CD14-positive monocyte (primary cell): Measurements from ENCODE around the gene WFDC2. TPM values are rescaled to one million over a fixed set of nuclear protein-coding genes. Genes with fewer than 3 reads are reported as not detected.

Experiments
- DNase-seq, 3 donors: peaks; one replicate each; pipeline ENCODE4 v3.0.0-alpha.2; 2011 to 2022
- H2AFZ ChIP-seq: 2 replicates; pipeline ENCODE4 v1.6.0; 2012; ENCODE audit warnings: mild to moderate bottlenecking, low read depth, low read length, inconsistent platforms; ENCODE audit not compliant: insufficient read depth, poor library complexity, severe bottlenecking
- H3K27ac ChIP-seq, 2 donors: 1 replicate in 1 of 2; 2 replicates in 1 of 2; pipeline ENCODE4 v1.5.1; 2012 to 2013; ENCODE audit warnings: low read length in 2 of 2, control low read depth in 1 of 2, inconsistent platforms in 1 of 2, low read depth in 1 of 2, mild to moderate bottlenecking in 1 of 2
- H3K27me3 ChIP-seq, 2 donors: one replicate each; pipeline versions ENCODE4 v1.6.0 to v1.6.1; 2011 to 2013; ENCODE audit warnings: low read length in 2 of 2; ENCODE audit not compliant: control insufficient read depth in 2 of 2, insufficient read depth in 2 of 2
- H3K36me3 ChIP-seq, 2 donors: replicated peaks in 1 of 2; 1 replicate in 1 of 2; 2 replicates in 1 of 2; pipeline versions ENCODE4 v1.5.1 to v1.6.1; 2012 to 2013; ENCODE audit warnings: low read length in 2 of 2, control low read depth in 1 of 2, inconsistent platforms in 1 of 2, mild to moderate bottlenecking in 1 of 2; ENCODE audit not compliant: insufficient read depth in 2 of 2, control insufficient read depth in 1 of 2
- H3K4me1 ChIP-seq, 2 donors: 1 replicate in 1 of 2; 2 replicates in 1 of 2; pipeline versions ENCODE4 v1.5.1 to v1.6.1; 2012 to 2013; ENCODE audit warnings: low read length in 2 of 2, control low read depth in 1 of 2, inconsistent platforms in 1 of 2, mild to moderate bottlenecking in 1 of 2, moderate library complexity in 1 of 2; ENCODE audit not compliant: insufficient read depth in 2 of 2, control insufficient read depth in 1 of 2
- H3K4me2 ChIP-seq: replicated peaks from 2 replicates; pipeline ENCODE3; 2012; ENCODE audit warnings: low read length, moderate library complexity, mild to moderate bottlenecking; ENCODE audit not compliant: poor library complexity, severe bottlenecking; ENCODE audit errors: extremely low read depth
- H3K4me3 ChIP-seq, 3 experiments: fragments of 200-600 bp in 1 of 3; sonication (generic) in 1 of 3; replicated peaks in 1 of 3; 1 replicate in 2 of 3; 2 replicates in 1 of 3; pipeline ENCODE4 v1.5.1; 2011 to 2013; ENCODE audit warnings: low read length in 3 of 3, mild to moderate bottlenecking in 3 of 3, control low read depth in 2 of 3, low read depth in 2 of 3, inconsistent platforms in 1 of 3, moderate library complexity in 1 of 3
- H3K79me2 ChIP-seq: 2 replicates; pipeline ENCODE4 v1.6.0; 2012; ENCODE audit warnings: mild to moderate bottlenecking, control low read depth, inconsistent platforms, low read length, moderate library complexity; ENCODE audit not compliant: insufficient read depth
- H3K9ac ChIP-seq: 2 replicates; pipeline ENCODE4 v1.6.0; 2017; ENCODE audit warnings: low read length, mild to moderate bottlenecking; ENCODE audit not compliant: insufficient read depth, poor library complexity, severe bottlenecking
- H3K9me3 ChIP-seq, 2 donors: replicated peaks in 1 of 2; 1 replicate in 1 of 2; 2 replicates in 1 of 2; pipeline versions ENCODE4 v1.5.1 to v1.6.1; 2012 to 2013; ENCODE audit warnings: low read length in 2 of 2, control low read depth in 1 of 2; ENCODE audit not compliant: control insufficient read depth in 1 of 2, insufficient read depth in 1 of 2
- H4K20me1 ChIP-seq: 2 replicates; pipeline ENCODE4 v1.6.0; 2012; ENCODE audit warnings: mild to moderate bottlenecking, low read length, control low read depth, moderate library complexity; ENCODE audit not compliant: insufficient read depth
- H3K27ac Mint-ChIP-seq, 7 donors: one replicate each; pipeline ENCODE4 v1.8.0; 2020; ENCODE audit warnings: mild to moderate bottlenecking in 7 of 7, mixed read lengths in 7 of 7, moderate library complexity in 6 of 7, inconsistent platforms in 2 of 7
- H3K27me3 Mint-ChIP-seq, 3 donors: one replicate each; pipeline ENCODE4 v1.8.0; 2021 to 2022; ENCODE audit warnings: low read depth in 3 of 3, mild to moderate bottlenecking in 3 of 3, mixed read lengths in 3 of 3, moderate library complexity in 3 of 3, inconsistent platforms in 1 of 3
- H3K36me3 Mint-ChIP-seq, 2 donors: one replicate each; pipeline ENCODE4 v1.8.0; 2020; ENCODE audit warnings: mixed read lengths in 2 of 2, inconsistent platforms in 1 of 2, mild to moderate bottlenecking in 1 of 2
- H3K4me1 Mint-ChIP-seq: one replicate; pipeline ENCODE4 v1.8.0; 2020; ENCODE audit warnings: mild to moderate bottlenecking, mixed read lengths
- H3K4me3 Mint-ChIP-seq, 2 donors: one replicate each; pipeline ENCODE4 v1.8.0; 2020; ENCODE audit warnings: mild to moderate bottlenecking in 2 of 2, mixed read lengths in 2 of 2, moderate library complexity in 1 of 2
- H3K9me3 Mint-ChIP-seq, 7 donors: one replicate each; pipeline ENCODE4 v1.8.0; 2020 to 2022; ENCODE audit warnings: mixed read lengths in 7 of 7, mild to moderate bottlenecking in 6 of 7, moderate library complexity in 6 of 7, inconsistent platforms in 2 of 7
- WGBS: methylation state at CpG from one replicate; pipeline ENCODE4 v1.1.5; 2013; ENCODE audit warnings: missing lambda C conversion rate; ENCODE audit not compliant: insufficient coverage; 5-methylcytosine and 5-hydroxymethylcytosine counted together
- intact Hi-C, 2 donors: fragments of 100-400 bp; cut with micrococcal nuclease; formaldehyde crosslinking; loops; one replicate each; pipeline versions ENCODE4 v1.15.0 to v1.15.1; 2023
- polyA plus RNA-seq, 3 donors: library from polyadenylated mRNA; depleted of rRNA in 1 of 3; unstranded in 2 of 3; stranded (reverse) in 1 of 3; fragments of 300-500 nt in 2 of 3; fragments of >200 nt in 1 of 3; fragmentation: Illumina TruSeq in 2 of 3; gene quantifications; 1 replicate in 2 of 3; 2 replicates in 1 of 3; pipeline ENCODE4 v1.2.3, GENCODE V29; 2012 to 2021
- TF ChIP-seq, protein P1 (sequence below): fragments of 200-600 bp; IDR thresholded peaks from one replicate; pipeline ENCODE4 v1.8.0; 2022; ENCODE audit warnings: antibody characterized with exemption, mild to moderate bottlenecking

WFDC2 gene
- polyA plus RNA-seq, 3 donors, result not detected

DNA sequence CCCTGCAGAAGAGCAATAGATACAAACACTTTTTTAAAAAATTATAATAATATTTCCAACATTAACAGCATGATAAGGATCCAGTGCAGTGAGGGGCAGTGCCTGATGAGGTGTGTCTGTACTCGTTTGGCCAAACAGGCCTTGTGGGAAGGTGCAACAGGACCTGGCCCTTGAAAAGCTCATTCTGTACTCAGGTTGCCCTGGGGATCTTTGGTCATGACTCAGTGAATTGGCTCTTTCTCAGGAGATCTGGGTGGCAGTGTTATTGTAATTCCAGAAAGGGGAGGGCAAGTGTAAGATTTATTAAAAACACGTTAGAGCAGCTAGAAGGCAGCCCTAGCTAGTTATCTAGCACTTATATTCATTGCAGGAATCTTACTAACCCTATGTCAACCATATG is 48.7 kb downstream of the WFDC2 start:
- Histone ChIP-seq H3K27me3 (peaks cover 7 to 15% of the 10 kb centered on the region in 2 donors), H3K4me2 (no peak overlapping the region), H3K36me3 (no peaks in the 10 kb centered on the region), H3K9ac (no peak overlapping the region), H3K4me1 (no peaks in the 10 kb centered on the region), H3K9me3 (no peaks in the 10 kb centered on the region), H2AFZ (no peak overlapping the region), H4K20me1 (no peaks in the 10 kb centered on the region), H3K27ac (no peak overlapping the region), H3K4me3 (no peak overlapping the region), H3K79me2 (no peaks in the 10 kb centered on the region)
- Mint-ChIP-seq H3K4me1 (no peaks in the 10 kb centered on the region), H3K9me3 (peaks cover 0 to 3% (median 0%) of the 10 kb centered on the region in 7 donors), H3K27me3 (peaks cover 3 to 19% (median 10%) of the 10 kb centered on the region in 3 donors), H3K36me3 (no peaks in the 10 kb centered on the region), H3K4me3 (no peak overlapping the region), H3K27ac (no peak overlapping the region)
- intact Hi-C loops, result no loop called here
- TF ChIP-seq, protein P1, sequence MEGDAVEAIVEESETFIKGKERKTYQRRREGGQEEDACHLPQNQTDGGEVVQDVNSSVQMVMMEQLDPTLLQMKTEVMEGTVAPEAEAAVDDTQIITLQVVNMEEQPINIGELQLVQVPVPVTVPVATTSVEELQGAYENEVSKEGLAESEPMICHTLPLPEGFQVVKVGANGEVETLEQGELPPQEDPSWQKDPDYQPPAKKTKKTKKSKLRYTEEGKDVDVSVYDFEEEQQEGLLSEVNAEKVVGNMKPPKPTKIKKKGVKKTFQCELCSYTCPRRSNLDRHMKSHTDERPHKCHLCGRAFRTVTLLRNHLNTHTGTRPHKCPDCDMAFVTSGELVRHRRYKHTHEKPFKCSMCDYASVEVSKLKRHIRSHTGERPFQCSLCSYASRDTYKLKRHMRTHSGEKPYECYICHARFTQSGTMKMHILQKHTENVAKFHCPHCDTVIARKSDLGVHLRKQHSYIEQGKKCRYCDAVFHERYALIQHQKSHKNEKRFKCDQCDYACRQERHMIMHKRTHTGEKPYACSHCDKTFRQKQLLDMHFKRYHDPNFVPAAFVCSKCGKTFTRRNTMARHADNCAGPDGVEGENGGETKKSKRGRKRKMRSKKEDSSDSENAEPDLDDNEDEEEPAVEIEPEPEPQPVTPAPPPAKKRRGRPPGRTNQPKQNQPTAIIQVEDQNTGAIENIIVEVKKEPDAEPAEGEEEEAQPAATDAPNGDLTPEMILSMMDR, result no peak
- no peak for DNase-seq
- 38% methylated on average over 1 of the region's 2 CpGs for WGBS

DNA sequence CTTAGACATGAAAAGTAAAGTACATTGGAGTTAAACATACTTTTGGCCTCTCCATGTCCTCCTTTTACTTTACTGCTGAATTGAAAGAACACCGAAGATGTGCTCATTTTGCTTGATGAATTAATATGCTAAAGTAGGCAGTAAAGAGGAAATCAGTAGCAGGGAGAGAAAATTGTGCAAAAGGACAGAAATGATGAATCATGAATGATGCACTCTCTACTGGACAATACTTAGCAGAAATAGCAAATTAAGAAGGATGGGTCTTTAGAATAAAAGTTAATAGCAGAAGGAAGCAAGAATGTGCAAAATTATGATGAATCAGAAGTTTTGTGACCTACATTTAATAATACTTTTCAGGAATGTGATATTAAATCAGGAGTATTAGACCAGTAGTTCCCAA is 54.3 kb downstream of the WFDC2 start:
- intact Hi-C loops, result no loop called here
- Histone ChIP-seq H3K27ac (no peak overlapping the region), H3K4me3 (no peak overlapping the region), H3K9me3 (no peaks in the 10 kb centered on the region), H4K20me1 (no peaks in the 10 kb centered on the region), H3K4me1 (no peaks in the 10 kb centered on the region), H3K9ac (no peak overlapping the region), H3K36me3 (no peaks in the 10 kb centered on the region), H3K79me2 (no peaks in the 10 kb centered on the region), H3K4me2 (no peak overlapping the region), H3K27me3 (peaks cover 8 to 15% of the 10 kb centered on the region in 2 donors), H2AFZ (no peak overlapping the region)
- Mint-ChIP-seq H3K27ac (no peak overlapping the region), H3K4me1 (peaks cover 1% of the 10 kb centered on the region), H3K4me3 (no peak overlapping the region), H3K36me3 (no peaks in the 10 kb centered on the region), H3K9me3 (peaks cover 0 to 3% (median 0%) of the 10 kb centered on the region in 7 donors), H3K27me3 (peaks cover 7 to 29% (median 13%) of the 10 kb centered on the region in 3 donors)
- peak in 1 of 3 donors; percentile 14 for DNase-seq
- TF ChIP-seq, protein P1, result no peak
- WGBS, result no CpG with 5 or more reads among the region's 1 CpG
